IMR-90 (cell line): ENCODE measurements around the gene NTM. TPM values are rescaled to one million over a fixed set of nuclear protein-coding genes. Genes with fewer than 3 reads are reported as not detected.

ENCODE experiments used
- ATAC-seq: fragments of 200-7000 bp; cut with Tn5 transposase; 2 replicates; pipeline ENCODE4 v1.9.1; 2020; ENCODE audit warnings: low read depth, mild to moderate bottlenecking, moderate library complexity
- BruUV-seq: library from RNA; stranded (reverse); fragments of 400-500 nt; replicated peaks from 2 replicates; lab custom pipeline; 2021; lab: Mats Ljungman, UMichigan
- CTCF ChIA-PET: fragments of 300-600 bp; formaldehyde crosslinking; extraction: SDS; loops from one replicate; lab custom pipeline; 2021; ENCODE audit warnings: antibody characterized with exemption; lab: Yijun Ruan, JAX
- POLR2A ChIA-PET: fragments of 300-600 bp; sonication (Branson Sonifier 250); formaldehyde crosslinking; loops from one replicate; lab custom pipeline; 2022; ENCODE audit warnings: antibody characterized with exemption; ENCODE audit not compliant: unreplicated experiment; lab: Charles Lee
- DNase-seq: peaks from one replicate; pipeline ENCODE4 v3.0.0; 2013
- H2AFZ ChIP-seq: replicated peaks from 2 replicates; pipeline ENCODE3; 2013; ENCODE audit warnings: low read length, mild to moderate bottlenecking; ENCODE audit not compliant: poor library complexity
- H2AK5ac ChIP-seq: 2 replicates; pipeline ENCODE4 v1.6.1; 2013; ENCODE audit warnings: low read depth, low read length, inconsistent platforms
- H2AK9ac ChIP-seq: replicated peaks from 2 replicates; pipeline ENCODE3; 2013; ENCODE audit warnings: mild to moderate bottlenecking, low read depth, low read length, moderate library complexity; ENCODE audit not compliant: poor library complexity
- H2BK120ac ChIP-seq: 2 replicates; pipeline ENCODE4 v1.6.1; 2013; ENCODE audit warnings: low read depth, low read length, inconsistent platforms
- H2BK15ac ChIP-seq: 3 replicates; pipeline ENCODE4 v1.6.1; 2013; ENCODE audit warnings: low read depth, low read length, inconsistent platforms
- H2BK20ac ChIP-seq: 2 replicates; pipeline ENCODE4 v1.6.1; 2013; ENCODE audit warnings: low read depth, mild to moderate bottlenecking, inconsistent platforms, low read length, moderate library complexity
- H2BK5ac ChIP-seq: 2 replicates; pipeline ENCODE4 v1.6.1; 2013; ENCODE audit warnings: mild to moderate bottlenecking, low read depth, low read length, inconsistent platforms; ENCODE audit not compliant: poor library complexity, severe bottlenecking
- H3K14ac ChIP-seq: replicated peaks from 2 replicates; pipeline ENCODE4 v1.6.1; 2013; ENCODE audit warnings: low read depth, low read length, inconsistent platforms
- H3K18ac ChIP-seq: 2 replicates; pipeline ENCODE4 v1.6.1; 2013; ENCODE audit warnings: low read depth, low read length, control low read depth
- H3K23ac ChIP-seq: 2 replicates; pipeline ENCODE4 v1.6.1; 2013; ENCODE audit warnings: low read depth, low read length, inconsistent platforms
- H3K27ac ChIP-seq: 2 replicates; pipeline ENCODE4 v1.5.1; 2013; ENCODE audit warnings: mild to moderate bottlenecking, control low read depth, low read length; ENCODE audit not compliant: insufficient read depth
- H3K27me3 ChIP-seq: 2 replicates; pipeline ENCODE4 v1.6.1; 2013; ENCODE audit warnings: low read length; ENCODE audit not compliant: control insufficient read depth, insufficient read depth
- H3K36me3 ChIP-seq: 2 replicates; pipeline ENCODE4 v1.6.1; 2013; ENCODE audit warnings: low read length, mixed read lengths; ENCODE audit not compliant: control insufficient read depth, insufficient read depth
- H3K4ac ChIP-seq: 2 replicates; pipeline ENCODE4 v1.6.1; 2013; ENCODE audit warnings: low read depth, low read length, inconsistent platforms
- H3K4me1 ChIP-seq: 2 replicates; pipeline ENCODE4 v1.6.1; 2013; ENCODE audit warnings: low read length, mixed read lengths; ENCODE audit not compliant: control insufficient read depth, insufficient read depth
- H3K4me2 ChIP-seq: 2 replicates; pipeline ENCODE4 v1.6.1; 2013; ENCODE audit warnings: low read depth, mild to moderate bottlenecking, control low read depth, low read length, moderate library complexity
- H3K4me3 ChIP-seq: 2 replicates; pipeline ENCODE4 v1.5.1; 2013; ENCODE audit warnings: low read depth, mild to moderate bottlenecking, control low read depth, low read length, moderate library complexity; ENCODE audit not compliant: insufficient read depth
- H3K56ac ChIP-seq: 2 replicates; pipeline ENCODE4 v1.6.1; 2013; ENCODE audit warnings: low read length, inconsistent platforms; ENCODE audit not compliant: insufficient read depth; ENCODE audit errors: extremely low read depth
- H3K79me1 ChIP-seq, 2 experiments: 2 replicates each; pipeline ENCODE4 v1.6.1; 2013; ENCODE audit warnings: low read length in 2 of 2, inconsistent platforms in 1 of 2, low read depth in 1 of 2
- H3K9ac ChIP-seq: 2 replicates; pipeline ENCODE4 v1.6.1; 2013; ENCODE audit warnings: low read depth, low read length, control low read depth
- H3K9me1 ChIP-seq: 2 replicates; pipeline ENCODE4 v1.6.1; 2013; ENCODE audit warnings: low read length, inconsistent platforms; ENCODE audit not compliant: insufficient read depth
- H3K9me3 ChIP-seq: 2 replicates; pipeline ENCODE4 v1.6.1; 2013; ENCODE audit warnings: low read length; ENCODE audit not compliant: control insufficient read depth, insufficient read depth
- H4K20me1 ChIP-seq: 2 replicates; pipeline ENCODE4 v1.6.1; 2013; ENCODE audit warnings: low read length, inconsistent platforms; ENCODE audit not compliant: insufficient read depth
- H4K5ac ChIP-seq: 2 replicates; pipeline ENCODE4 v1.6.1; 2013; ENCODE audit warnings: mild to moderate bottlenecking, low read depth, low read length, control low read depth
- H4K8ac ChIP-seq, 2 experiments: 2 replicates each; pipeline ENCODE4 v1.6.1; 2013; ENCODE audit warnings: low read depth in 2 of 2, low read length in 2 of 2, control low read depth in 1 of 2, inconsistent platforms in 1 of 2
- H4K91ac ChIP-seq: 2 replicates; pipeline ENCODE4 v1.6.1; 2013; ENCODE audit warnings: low read depth, low read length, inconsistent platforms; ENCODE audit not compliant: insufficient read depth
- MAFK ChIP-seq: IDR thresholded peaks from 2 replicates; pipeline ENCODE4 v1.6.1; 2012; ENCODE audit warnings: low read depth, low read length, improper control_type of control experiment
- RAD21 ChIP-seq: IDR thresholded peaks from 2 replicates; pipeline ENCODE4 v1.6.1; 2012; ENCODE audit warnings: low read length, improper control_type of control experiment
- WGBS, 2 experiments: methylation state at CpG; one replicate each; pipeline versions ENCODE4 v1.1.5 to v1.1.7; 2013; ENCODE audit warnings: missing lambda C conversion rate in 2 of 2; ENCODE audit not compliant: insufficient read length in 1 of 2; ENCODE audit errors: extremely low coverage in 2 of 2; 5-methylcytosine and 5-hydroxymethylcytosine counted together
- dilution Hi-C: fragments of 300-500 bp; cut with HindIII; formaldehyde crosslinking; loops from one replicate; pipeline ENCODE4 v1.14.3; 2018; ENCODE audit warnings: low sequenced_read_pairs; ENCODE audit not compliant: unreplicated experiment
- in situ Hi-C: fragments of 300-500 bp; cut with MboI; formaldehyde crosslinking; loops from 3 replicates; pipeline ENCODE4 v1.14.3; 2019; ENCODE audit warnings: low sequenced_read_pairs, inconsistent platforms, mixed read lengths
- intact Hi-C: fragments of 100-400 bp; cut with micrococcal nuclease; formaldehyde crosslinking; loops from 2 replicates; pipeline ENCODE4 v1.10.0; 2022
- polyA plus RNA-seq, 3 experiments: library from polyadenylated mRNA; depleted of rRNA; stranded (reverse); fragments of >200 nt; gene quantifications; 2 replicates each; pipeline ENCODE4 v1.2.3, GENCODE V29; 2012; ENCODE audit warnings: low replicate concordance in 1 of 3
- total RNA-seq: library from RNA; depleted of rRNA; stranded (reverse); fragments of >200 nt; gene quantifications from 2 replicates; pipeline ENCODE4 v1.2.3, GENCODE V29; 2012
- TF ChIP-seq, protein P1 (sequence below): fragments of 150-350 bp; IDR thresholded peaks from 2 replicates; pipeline ENCODE4 v1.6.1; 2017; ENCODE audit warnings: mild to moderate bottlenecking, antibody characterized with exemption, low read length, low read depth

The NTM gene
- total and polyA plus RNA-seq, 2 of the 4 experiments (the other 2 are of a cell fraction), result 19.5 to 25.5 TPM

DNA sequence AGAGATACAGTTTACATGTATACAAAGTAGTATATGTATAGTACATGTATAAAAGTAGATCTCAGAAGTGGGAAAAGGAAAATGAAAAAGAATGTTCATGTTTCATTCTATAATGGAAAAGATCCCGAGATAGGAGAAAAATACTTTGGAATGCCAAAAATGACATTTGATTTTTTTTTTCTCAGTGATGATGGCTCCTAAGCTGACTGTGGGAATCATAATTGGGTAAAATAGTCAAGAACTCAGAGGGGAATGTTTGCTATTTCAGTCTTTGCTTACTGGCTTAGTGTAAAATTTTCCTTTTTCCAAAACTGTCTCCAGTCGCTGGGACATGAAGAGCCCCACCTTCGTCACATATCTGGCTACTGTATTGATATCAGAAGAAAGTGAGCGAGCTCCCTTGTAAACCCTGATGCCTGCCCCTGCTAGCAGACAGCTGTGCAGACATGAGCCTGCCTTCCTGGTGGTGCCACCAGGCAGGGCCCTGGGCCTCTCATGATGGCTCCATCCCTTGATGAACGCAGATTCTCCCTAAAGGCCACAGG, 944.6 kb downstream of the NTM start:
- 100% methylated on average over 1 of the region's 5 CpGs; no CpG with 5 or more reads in 1 of the 2 experiments for WGBS, 2 experiments
- no peak overlapping the region for H3K14ac ChIP-seq
- POLR2A ChIA-PET, result no interaction called here
- H2AK5ac ChIP-seq, result no peak overlapping the region
- no peak overlapping the region for H3K4me3 ChIP-seq
- H4K20me1 ChIP-seq, result no peaks in the 10 kb centered on the region
- H2BK20ac ChIP-seq, result no peak overlapping the region
- H2AFZ ChIP-seq, result no peak overlapping the region
- H3K9me3 ChIP-seq, result no peaks in the 10 kb centered on the region
- no peaks in the 10 kb centered on the region for H3K27me3 ChIP-seq
- H3K36me3 ChIP-seq, result no peaks in the 10 kb centered on the region
- no peak overlapping the region for H2AK9ac ChIP-seq
- H3K27ac ChIP-seq, result no peak overlapping the region
- H3K79me1 ChIP-seq, result no peaks in the 10 kb centered on the region
- no peak overlapping the region for H4K5ac ChIP-seq
- DNase-seq, result no peak
- peaks cover 5% of the 10 kb centered on the region for H3K4me1 ChIP-seq
- H3K56ac ChIP-seq, result no peak overlapping the region
- H3K9me1 ChIP-seq, result peaks cover 10% of the 10 kb centered on the region; the same call in 1 of the 2 replicates
- H4K8ac ChIP-seq, result no peak overlapping the region
- H3K9ac ChIP-seq, result no peak overlapping the region
- no TSS peak for BruUV-seq
- H2BK15ac ChIP-seq, result no peak overlapping the region
- no peak overlapping the region for H4K91ac ChIP-seq
- H2BK120ac ChIP-seq, result no peak overlapping the region
- H3K18ac ChIP-seq, result no peak overlapping the region
- H3K4me2 ChIP-seq, result no peak overlapping the region
- intact Hi-C loops (no loop called here), dilution Hi-C loops (no loop called here), in situ Hi-C loops (loop anchor here (10.0 kb wide), 1 partner anchor 440 kb away; no protein-coding TSS in a partner anchor)
- ATAC-seq, result no peak
- H3K23ac ChIP-seq, result no peak overlapping the region
- H2BK5ac ChIP-seq, result no peak overlapping the region
- TF ChIP-seq RAD21 (no peak), MAFK (no peak)
- TF ChIP-seq, protein P1, sequence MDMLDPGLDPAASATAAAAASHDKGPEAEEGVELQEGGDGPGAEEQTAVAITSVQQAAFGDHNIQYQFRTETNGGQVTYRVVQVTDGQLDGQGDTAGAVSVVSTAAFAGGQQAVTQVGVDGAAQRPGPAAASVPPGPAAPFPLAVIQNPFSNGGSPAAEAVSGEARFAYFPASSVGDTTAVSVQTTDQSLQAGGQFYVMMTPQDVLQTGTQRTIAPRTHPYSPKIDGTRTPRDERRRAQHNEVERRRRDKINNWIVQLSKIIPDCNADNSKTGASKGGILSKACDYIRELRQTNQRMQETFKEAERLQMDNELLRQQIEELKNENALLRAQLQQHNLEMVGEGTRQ, result no peak
- H3K4ac ChIP-seq, result no peak overlapping the region
- CTCF ChIA-PET, result no interaction called here
